Pancreas (tissue), 10 donors: ENCODE measurements around the gene MLN. TPM values are rescaled to one million over a fixed set of nuclear protein-coding genes. Genes with fewer than 3 reads are reported as not detected.

Source experiments
- ATAC-seq, 4 donors: fragments of 200-7000 bp; cut with Tn5 transposase; one replicate each; pipeline versions ENCODE4 v1.8.0 to v1.9.1; 2020; ENCODE audit warnings: mild to moderate bottlenecking in 4 of 4, moderate library complexity in 4 of 4
- DNase-seq, 6 donors: peaks; one replicate each; pipeline ENCODE4 v3.0.0-alpha.2; 2020
- FAIRE-seq: peaks from 2 replicates; lab custom pipeline; 2012; peaks lifted over from hg19 to GRCh38; lab: Jason Lieb, UNC
- H3K27ac ChIP-seq, 4 donors: fragments of 200-600 bp; sonication (generic); 1 replicate in 3 of 4; 2 replicates in 1 of 4; pipeline versions ENCODE4 v1.5.0 to v1.8.0; 2020
- H3K27me3 ChIP-seq, 4 donors: fragments of 200-600 bp; one replicate each; pipeline ENCODE4 v1.8.0; 2021
- H3K36me3 ChIP-seq, 3 donors: fragments of 200-600 bp; sonication (generic) in 1 of 3; one replicate each; pipeline versions ENCODE4 v1.5.0 to v1.8.0; 2020 to 2021
- H3K4me1 ChIP-seq, 3 donors: fragments of 200-600 bp; one replicate each; pipeline ENCODE4 v1.8.0; 2021
- H3K4me3 ChIP-seq, 4 donors: fragments of 200-600 bp; sonication (generic) in 2 of 4; one replicate each; pipeline versions ENCODE4 v1.5.0 to v1.8.0; 2020 to 2021
- H3K9me3 ChIP-seq, 4 donors: fragments of 200-600 bp; one replicate each; pipeline ENCODE4 v1.8.0; 2021
- WGBS, 2 donors: extraction: QIAGEN DNeasy Blood & Tissue Kit; methylation state at CpG; one replicate each; pipeline ENCODE4 v1.1.7; 2013; 5-methylcytosine and 5-hydroxymethylcytosine counted together
- intact Hi-C, 3 donors: fragments of 100-400 bp; cut with DNase I; formaldehyde crosslinking; loops; one replicate each; pipeline versions ENCODE4 v1.11.1 to v1.14.2; 2022
- polyA plus RNA-seq, 2 donors: library from polyadenylated mRNA; stranded (reverse); fragments of 200-250 nt; gene quantifications; one replicate each; pipeline ENCODE4 v1.2.3, GENCODE V29; 2013
- total RNA-seq, 6 donors: library from RNA; stranded (reverse); fragmentation: NEBNext Ultra II Directional in 4 of 6; extraction: Animal tissue kit (Norgen Biotek cat#: 25700) in 4 of 6; gene quantifications; one replicate each; pipeline versions ENCODE4 v1.2.1 to v1.2.4, GENCODE V29; 2021 to 2023
- TF ChIP-seq, protein P1 (sequence below), 4 donors: fragments of 200-600 bp; sonication (generic) in 3 of 4; IDR thresholded peaks; one replicate each; pipeline versions ENCODE4 v1.5.0 to v1.8.0; 2021; ENCODE audit warnings: antibody characterized with exemption in 4 of 4
- donor health status: healthy with polysubstance abuse.
- donor health status: DM: no; HTN: no; CAD: no; lungs with moderate emphysema.
- donor health status: DM: no; HTN: no; CAD: no.
- donor health status: control.
- donor health status: control.
- donor health status: Bipolar disorder and iron deficiency.
- donor health status: DM: yes; HTN: yes; CAD: no.
- donor health status: DM: no; HTN: no; CAD: no.
- donor health status: DM: no; HTN: no; CAD: no.
- donor health status: DM: yes; HTN: yes; CAD: no.

Gene MLN
- total and polyA plus RNA-seq, 8 donors = not detected

DNA sequence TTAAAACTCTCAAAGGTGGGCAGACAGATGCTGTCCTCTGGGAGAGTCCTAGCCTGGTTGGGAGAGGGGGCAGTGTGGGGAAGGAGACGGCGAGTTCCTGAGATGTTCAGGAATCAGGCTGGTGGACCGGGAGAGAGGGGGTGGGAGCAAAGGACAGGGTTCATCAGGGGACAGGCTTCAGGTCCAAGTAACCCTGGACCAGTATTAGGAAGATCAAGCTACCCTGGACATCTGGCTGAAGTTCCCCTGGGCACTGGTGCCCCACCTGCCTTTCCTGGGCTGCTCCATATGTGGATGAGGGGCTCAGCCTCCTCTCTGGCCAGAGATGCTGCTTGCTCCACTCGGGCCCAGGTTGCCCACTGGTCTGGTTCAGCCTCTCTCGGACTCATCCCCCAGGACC, 56.0 kb downstream of the MLN start:
- 77 to 89% methylated on average over 5 of the region's 5 CpGs for WGBS, 2 donors
- Histone ChIP-seq H3K9me3 (no peaks in the 10 kb centered on the region), H3K4me3 (no peak overlapping the region), H3K27me3 (no peaks in the 10 kb centered on the region), H3K27ac (no peak overlapping the region), H3K4me1 (peaks cover 0 to 7% (median 5%) of the 10 kb centered on the region in 3 donors), H3K36me3 (no peaks in the 10 kb centered on the region)
- TF ChIP-seq, protein P1, sequence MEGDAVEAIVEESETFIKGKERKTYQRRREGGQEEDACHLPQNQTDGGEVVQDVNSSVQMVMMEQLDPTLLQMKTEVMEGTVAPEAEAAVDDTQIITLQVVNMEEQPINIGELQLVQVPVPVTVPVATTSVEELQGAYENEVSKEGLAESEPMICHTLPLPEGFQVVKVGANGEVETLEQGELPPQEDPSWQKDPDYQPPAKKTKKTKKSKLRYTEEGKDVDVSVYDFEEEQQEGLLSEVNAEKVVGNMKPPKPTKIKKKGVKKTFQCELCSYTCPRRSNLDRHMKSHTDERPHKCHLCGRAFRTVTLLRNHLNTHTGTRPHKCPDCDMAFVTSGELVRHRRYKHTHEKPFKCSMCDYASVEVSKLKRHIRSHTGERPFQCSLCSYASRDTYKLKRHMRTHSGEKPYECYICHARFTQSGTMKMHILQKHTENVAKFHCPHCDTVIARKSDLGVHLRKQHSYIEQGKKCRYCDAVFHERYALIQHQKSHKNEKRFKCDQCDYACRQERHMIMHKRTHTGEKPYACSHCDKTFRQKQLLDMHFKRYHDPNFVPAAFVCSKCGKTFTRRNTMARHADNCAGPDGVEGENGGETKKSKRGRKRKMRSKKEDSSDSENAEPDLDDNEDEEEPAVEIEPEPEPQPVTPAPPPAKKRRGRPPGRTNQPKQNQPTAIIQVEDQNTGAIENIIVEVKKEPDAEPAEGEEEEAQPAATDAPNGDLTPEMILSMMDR (IDR thresholded peaks at IDR 0.05) = no peak
- DNase-seq (no peak), FAIRE-seq (no peak), ATAC-seq (no peak)
- intact Hi-C loops = no loop called here

DNA sequence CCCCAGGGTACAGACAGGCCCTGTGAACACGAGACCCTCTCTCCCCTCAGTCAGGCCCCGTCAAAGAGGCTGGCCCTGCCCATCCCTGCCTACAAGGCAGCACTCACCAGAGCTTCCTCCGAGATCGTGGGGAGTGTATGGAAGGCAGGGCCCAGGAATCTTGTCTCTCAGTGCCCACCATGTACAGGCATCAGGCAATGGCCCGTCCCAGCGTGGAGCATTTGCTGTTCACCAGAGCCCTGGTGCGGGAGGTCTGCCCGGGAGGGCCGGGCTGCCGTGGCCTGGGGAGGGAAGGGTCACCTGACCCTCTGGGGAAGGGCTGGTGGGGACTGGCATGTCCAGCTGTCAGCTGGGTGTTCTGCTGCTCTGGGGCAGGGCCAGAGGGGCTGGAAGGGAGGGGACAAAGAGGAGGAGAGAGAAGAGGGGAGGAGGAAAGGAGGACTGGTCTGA, 57.1 kb downstream of the MLN start, which contains the start of gene IP6K3:
Gene IP6K3, minus strand, starts transcription at position 255 of the 450 bp plus-strand sequence. CDS start 11,429 bp downstream, outside the sequence.
- Histone ChIP-seq H3K4me3 (no peak within 1 kb of the TSS), H3K27me3 (no peaks in the 10 kb centered on the region), H3K4me1 (peaks cover 0 to 7% (median 5%) of the 10 kb centered on the region in 3 donors), H3K27ac (no peak within 1 kb of the TSS), H3K9me3 (no peaks in the 10 kb centered on the region), H3K36me3 (no peaks in the 10 kb centered on the region)
- peak in 1 of 4 donors; percentile 22 for ATAC-seq
- intact Hi-C loops = no loop called here
- 59 to 65% methylated on average over 10 of the region's 10 CpGs for WGBS, 2 donors
- TF ChIP-seq, protein P1 (IDR thresholded peaks at IDR 0.05) = no peak
- FAIRE-seq = no peak
- peak in 1 of 6 donors; percentile 71 for DNase-seq

DNA sequence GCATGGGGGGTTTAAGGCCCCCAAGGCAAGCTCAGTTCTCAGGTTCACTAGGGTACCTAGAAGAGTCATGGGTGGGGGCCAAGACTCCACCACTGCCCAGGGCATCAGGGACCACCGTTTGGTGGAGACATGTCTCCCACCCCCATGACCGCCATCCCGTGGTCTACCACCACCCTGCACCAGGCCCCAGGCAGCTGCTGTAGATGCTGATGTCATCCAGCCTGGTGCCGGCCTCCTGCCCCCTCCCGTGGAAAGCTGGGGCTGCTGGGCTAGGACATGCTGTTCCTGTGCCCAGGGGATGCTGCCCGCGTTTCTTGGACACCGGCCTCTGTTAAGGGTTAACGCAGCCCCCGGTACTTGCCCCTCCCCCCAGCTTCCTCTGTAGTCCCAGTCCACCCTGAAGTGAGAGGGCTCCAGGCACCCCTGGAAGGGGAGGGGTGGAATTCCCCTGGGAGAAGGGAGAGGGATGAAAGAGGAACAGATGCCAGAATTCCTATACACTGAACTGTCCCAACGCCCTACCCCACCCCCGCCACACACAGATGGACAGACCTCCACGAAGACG, 57.7 kb downstream of the MLN start:
- Histone ChIP-seq H3K27ac (no peak overlapping the region), H3K36me3 (no peaks in the 10 kb centered on the region), H3K4me1 (peaks cover 0 to 7% (median 5%) of the 10 kb centered on the region in 3 donors), H3K27me3 (no peaks in the 10 kb centered on the region), H3K4me3 (no peak overlapping the region), H3K9me3 (no peaks in the 10 kb centered on the region)
- ATAC-seq = peak in 1 of 4 donors; percentile 22
- WGBS, 2 donors = 46 to 47% methylated on average over 12 to 14 of the region's 14 CpGs
- FAIRE-seq = no peak
- DNase-seq = peak in 2 of 6 donors; percentile 54 to 57
- TF ChIP-seq, protein P1 (IDR thresholded peaks at IDR 0.05) = no peak
- intact Hi-C loops = no loop called here

DNA sequence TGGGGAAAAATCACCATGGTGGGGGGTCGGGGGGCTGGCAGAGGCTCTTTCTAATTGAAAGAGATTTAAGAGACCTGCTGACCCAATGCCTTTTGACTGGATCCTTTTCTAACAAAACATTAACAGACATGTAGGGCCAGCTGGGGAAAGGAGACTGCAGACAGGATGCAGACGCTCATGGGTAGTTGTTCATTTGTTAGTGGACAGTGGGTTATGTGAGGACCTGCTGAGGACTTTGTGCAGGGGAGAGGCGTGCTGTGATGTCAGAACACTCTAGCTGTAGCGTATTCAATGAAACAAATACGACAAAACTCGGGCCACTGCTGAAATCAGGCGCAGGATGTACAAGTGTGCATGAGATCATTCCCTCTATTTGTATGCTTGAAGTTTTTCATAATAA, 58.3 kb downstream of the MLN start:
- Histone ChIP-seq H3K27ac (no peak overlapping the region), H3K4me3 (no peak overlapping the region), H3K4me1 (peaks cover 0 to 8% (median 8%) of the 10 kb centered on the region in 3 donors), H3K27me3 (no peaks in the 10 kb centered on the region), H3K9me3 (no peaks in the 10 kb centered on the region), H3K36me3 (no peaks in the 10 kb centered on the region)
- ATAC-seq (no peak), DNase-seq (peak in 1 of 6 donors; percentile 5), FAIRE-seq (no peak)
- TF ChIP-seq, protein P1 (IDR thresholded peaks at IDR 0.05) = no peak
- WGBS, 2 donors = 79 to 81% methylated on average over 7 of the region's 7 CpGs
- intact Hi-C loops = no loop called here
